ENCODE results near the gene STH. TPM values are rescaled to one million over a fixed set of nuclear protein-coding genes. Genes with fewer than 3 reads are reported as not detected.
"Not testable (repeated sequence)": the region's sequence is repeated elsewhere in the genome, so short reads cannot be mapped to it uniquely, and the experiment has no call there.

STH gene
- total RNA-seq, result not detected
- long read RNA-seq, result 0 reads

- intact Hi-C loops (cut with DNase I, micrococcal nuclease), result no loop called here
- DNase-seq (no peak), ATAC-seq (no peak)
Observed at GRCh38 chr17:45998987-45999899, at the start of gene STH. Gene STH, plus strand, starts transcription at chr17:45999250. Its CDS starts 30 bp downstream, at chr17:45999280.

- ATAC-seq (no peak), DNase-seq (no peak)
- intact Hi-C loops (cut with DNase I, micrococcal nuclease), result no loop called here
Observed at GRCh38 chr17:45949755-45950320, 49.2 kb upstream of the STH start.

- ATAC-seq (no peak), DNase-seq (no peak)
- intact Hi-C loops (cut with DNase I, micrococcal nuclease), result no loop called here
Observed at GRCh38 chr17:45950888-45951287, 48.2 kb upstream of the STH start.

- DNase-seq (no peak), ATAC-seq (no peak)
- intact Hi-C loops (cut with DNase I, micrococcal nuclease), result no loop called here
Observed at GRCh38 chr17:45951403-45951802, 47.6 kb upstream of the STH start.

GRCh38 chr17:45951941-45952340 is 47.1 kb upstream of the STH start:
- ATAC-seq, result no peak

GRCh38 chr17:45952814-45953320 is 46.2 kb upstream of the STH start:
- DNase-seq (no peak), ATAC-seq (no peak)
- intact Hi-C loops (cut with DNase I, micrococcal nuclease), result no loop called here

More at GRCh38 chr17:45951941-45952340, 47.1 kb upstream of the STH start:
- intact Hi-C loops (cut with DNase I, micrococcal nuclease), result no loop called here
- DNase-seq, result no peak

GRCh38 chr17:45953561-45953960 is 45.5 kb upstream of the STH start:
- no peak for DNase-seq
- intact Hi-C loops (cut with DNase I, micrococcal nuclease), result no loop called here
- no peak for ATAC-seq

GRCh38 chr17:45954914-45955313 is 44.1 kb upstream of the STH start:
- no peak for DNase-seq
- intact Hi-C loops (cut with DNase I, micrococcal nuclease), result no loop called here
- no peak for ATAC-seq

- ATAC-seq, result no peak
- intact Hi-C loops (cut with DNase I, micrococcal nuclease), result no loop called here
- DNase-seq, result no peak
Observed at GRCh38 chr17:45955326-45955725, 43.7 kb upstream of the STH start.

- DNase-seq (no peak), ATAC-seq (no peak)
- intact Hi-C loops (cut with DNase I, micrococcal nuclease), result no loop called here
Observed at GRCh38 chr17:45956090-45956489, 43.0 kb upstream of the STH start.

- ATAC-seq; intact Hi-C loops (cut with DNase I, micrococcal nuclease); DNase-seq: not testable (repeated sequence)
Observed at GRCh38 chr17:45956746-45957145, 42.3 kb upstream of the STH start.

- intact Hi-C loops (cut with DNase I, micrococcal nuclease), result no loop called here
- DNase-seq (no peak), ATAC-seq (no peak)
Observed at GRCh38 chr17:45958307-45958706, 40.7 kb upstream of the STH start.

GRCh38 chr17:45958994-45959665 is 39.9 kb upstream of the STH start:
- DNase-seq (no peak), ATAC-seq (no peak)
- intact Hi-C loops (cut with DNase I, micrococcal nuclease), result no loop called here

- DNase-seq (no peak), ATAC-seq (no peak)
- intact Hi-C loops (cut with DNase I, micrococcal nuclease), result no loop called here
Observed at GRCh38 chr17:45960311-45960710, 38.7 kb upstream of the STH start.

- DNase-seq (no peak), ATAC-seq (no peak)
- intact Hi-C loops (cut with DNase I, micrococcal nuclease), result no loop called here
Observed at GRCh38 chr17:45961206-45961605, 37.8 kb upstream of the STH start.

- ATAC-seq (no peak), DNase-seq (no peak)
- intact Hi-C loops (cut with DNase I, micrococcal nuclease), result no loop called here
Observed at GRCh38 chr17:45962221-45962972, 36.7 kb upstream of the STH start.

GRCh38 chr17:45963283-45963682 is 35.8 kb upstream of the STH start:
- DNase-seq (no peak), ATAC-seq (no peak)
- intact Hi-C loops (cut with DNase I, micrococcal nuclease), result no loop called here

GRCh38 chr17:45963889-45964288 is 35.2 kb upstream of the STH start:
- intact Hi-C loops (cut with DNase I, micrococcal nuclease), result no loop called here
- DNase-seq, result no peak
- no peak for ATAC-seq

GRCh38 chr17:45964634-45965033 is 34.4 kb upstream of the STH start:
- DNase-seq (no peak), ATAC-seq (no peak)
- intact Hi-C loops (cut with DNase I, micrococcal nuclease), result no loop called here

Measured in left colon (tissue), 2 donors.